ENCODE data around the gene VSTM4.

VSTM4 gene

GRCh38 chr10:48974510-48975156 lies 140.7 kb downstream of the VSTM4 start:
- no peak overlapping the region for H3K27ac ChIP-seq (replicated peaks)
- H3K4me3 ChIP-seq (replicated peaks; ENCODE audit: insufficient read depth, low read length), result no peak overlapping the region
- no peaks in the 10 kb centered on the region for H3K27me3 ChIP-seq (ENCODE audit: insufficient read depth, poor library complexity, severe bottlenecking)
- no peak for DNase-seq (ENCODE audit: low read depth in 1 of 2, low spot score in 1 of 2)
- TF ChIP-seq SPI1 (IDR thresholded peaks at IDR 0.05; ENCODE audit: borderline replicate concordance, low read depth), result no peak
- TF ChIP-seq, protein P1, sequence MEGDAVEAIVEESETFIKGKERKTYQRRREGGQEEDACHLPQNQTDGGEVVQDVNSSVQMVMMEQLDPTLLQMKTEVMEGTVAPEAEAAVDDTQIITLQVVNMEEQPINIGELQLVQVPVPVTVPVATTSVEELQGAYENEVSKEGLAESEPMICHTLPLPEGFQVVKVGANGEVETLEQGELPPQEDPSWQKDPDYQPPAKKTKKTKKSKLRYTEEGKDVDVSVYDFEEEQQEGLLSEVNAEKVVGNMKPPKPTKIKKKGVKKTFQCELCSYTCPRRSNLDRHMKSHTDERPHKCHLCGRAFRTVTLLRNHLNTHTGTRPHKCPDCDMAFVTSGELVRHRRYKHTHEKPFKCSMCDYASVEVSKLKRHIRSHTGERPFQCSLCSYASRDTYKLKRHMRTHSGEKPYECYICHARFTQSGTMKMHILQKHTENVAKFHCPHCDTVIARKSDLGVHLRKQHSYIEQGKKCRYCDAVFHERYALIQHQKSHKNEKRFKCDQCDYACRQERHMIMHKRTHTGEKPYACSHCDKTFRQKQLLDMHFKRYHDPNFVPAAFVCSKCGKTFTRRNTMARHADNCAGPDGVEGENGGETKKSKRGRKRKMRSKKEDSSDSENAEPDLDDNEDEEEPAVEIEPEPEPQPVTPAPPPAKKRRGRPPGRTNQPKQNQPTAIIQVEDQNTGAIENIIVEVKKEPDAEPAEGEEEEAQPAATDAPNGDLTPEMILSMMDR (IDR thresholded peaks at IDR 0.05; ENCODE audit: insufficient read depth, low read length), result no peak
- TF ChIP-seq, protein P2, sequence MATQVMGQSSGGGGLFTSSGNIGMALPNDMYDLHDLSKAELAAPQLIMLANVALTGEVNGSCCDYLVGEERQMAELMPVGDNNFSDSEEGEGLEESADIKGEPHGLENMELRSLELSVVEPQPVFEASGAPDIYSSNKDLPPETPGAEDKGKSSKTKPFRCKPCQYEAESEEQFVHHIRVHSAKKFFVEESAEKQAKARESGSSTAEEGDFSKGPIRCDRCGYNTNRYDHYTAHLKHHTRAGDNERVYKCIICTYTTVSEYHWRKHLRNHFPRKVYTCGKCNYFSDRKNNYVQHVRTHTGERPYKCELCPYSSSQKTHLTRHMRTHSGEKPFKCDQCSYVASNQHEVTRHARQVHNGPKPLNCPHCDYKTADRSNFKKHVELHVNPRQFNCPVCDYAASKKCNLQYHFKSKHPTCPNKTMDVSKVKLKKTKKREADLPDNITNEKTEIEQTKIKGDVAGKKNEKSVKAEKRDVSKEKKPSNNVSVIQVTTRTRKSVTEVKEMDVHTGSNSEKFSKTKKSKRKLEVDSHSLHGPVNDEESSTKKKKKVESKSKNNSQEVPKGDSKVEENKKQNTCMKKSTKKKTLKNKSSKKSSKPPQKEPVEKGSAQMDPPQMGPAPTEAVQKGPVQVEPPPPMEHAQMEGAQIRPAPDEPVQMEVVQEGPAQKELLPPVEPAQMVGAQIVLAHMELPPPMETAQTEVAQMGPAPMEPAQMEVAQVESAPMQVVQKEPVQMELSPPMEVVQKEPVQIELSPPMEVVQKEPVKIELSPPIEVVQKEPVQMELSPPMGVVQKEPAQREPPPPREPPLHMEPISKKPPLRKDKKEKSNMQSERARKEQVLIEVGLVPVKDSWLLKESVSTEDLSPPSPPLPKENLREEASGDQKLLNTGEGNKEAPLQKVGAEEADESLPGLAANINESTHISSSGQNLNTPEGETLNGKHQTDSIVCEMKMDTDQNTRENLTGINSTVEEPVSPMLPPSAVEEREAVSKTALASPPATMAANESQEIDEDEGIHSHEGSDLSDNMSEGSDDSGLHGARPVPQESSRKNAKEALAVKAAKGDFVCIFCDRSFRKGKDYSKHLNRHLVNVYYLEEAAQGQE (IDR thresholded peaks at IDR 0.05; ENCODE audit: insufficient replicate concordance, low read depth), result no peak
- TF ChIP-seq POLR2AphosphoS5 (IDR thresholded peaks at IDR 0.05; ENCODE audit: low read depth), result no peak
- no peak for TF ChIP-seq GABPA (IDR thresholded peaks at IDR 0.05; ENCODE audit: low read depth)

DNA sequence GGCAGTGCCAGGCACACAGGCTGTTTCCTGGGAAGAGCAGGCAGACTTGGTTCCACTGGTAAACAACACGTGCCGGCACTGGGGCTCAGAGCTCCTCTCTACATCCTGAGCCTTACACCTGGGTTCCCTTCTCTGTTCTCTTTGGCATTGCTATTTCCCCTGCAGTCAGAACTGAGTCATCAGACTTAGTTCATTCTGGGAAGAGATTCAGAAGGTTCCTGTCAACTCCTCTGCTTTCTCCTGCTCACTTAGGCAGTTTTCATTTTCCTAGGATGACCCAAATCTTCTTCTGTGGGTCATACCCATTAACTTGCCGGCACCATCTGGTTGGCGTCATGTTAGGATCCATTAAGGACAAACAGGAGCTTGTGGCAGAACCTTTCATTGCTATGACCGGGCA lies 142.3 kb downstream of the VSTM4 start:
- no peak for DNase-seq (ENCODE audit: low read depth in 1 of 2, low spot score in 1 of 2)
- no peak overlapping the region for H3K4me3 ChIP-seq (replicated peaks; ENCODE audit: insufficient read depth, low read length)
- no peaks in the 10 kb centered on the region for H3K27me3 ChIP-seq (ENCODE audit: insufficient read depth, poor library complexity, severe bottlenecking)
- H3K27ac ChIP-seq (replicated peaks), result no peak overlapping the region
- TF ChIP-seq SPI1 (IDR thresholded peaks at IDR 0.05; ENCODE audit: borderline replicate concordance, low read depth) (no peak), GABPA (IDR thresholded peaks at IDR 0.05; ENCODE audit: low read depth) (no peak), POLR2AphosphoS5 (IDR thresholded peaks at IDR 0.05; ENCODE audit: low read depth) (no peak)
- TF ChIP-seq, protein P1 (IDR thresholded peaks at IDR 0.05; ENCODE audit: insufficient read depth, low read length), result no peak
- TF ChIP-seq, protein P2 (IDR thresholded peaks at IDR 0.05; ENCODE audit: insufficient replicate concordance, low read depth), result no peak

DNA sequence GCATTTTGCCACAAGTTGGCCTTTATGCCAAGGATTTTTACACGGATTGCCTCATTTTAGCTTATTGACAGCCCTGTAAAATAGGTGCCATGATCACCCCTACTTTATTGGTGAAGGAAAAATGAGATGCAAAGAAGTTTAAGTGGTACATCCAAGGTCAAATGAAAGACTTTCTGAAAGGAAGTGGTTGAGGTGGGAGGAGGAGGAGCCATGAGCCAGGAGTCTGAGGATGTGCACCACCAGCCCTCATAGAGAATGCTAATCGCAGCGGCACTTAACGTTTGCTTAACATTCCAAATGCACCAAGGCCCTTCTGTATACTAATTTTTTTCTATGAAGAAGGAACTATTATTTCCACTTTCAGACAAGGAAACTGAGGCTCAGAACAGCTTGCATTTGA lies 144.7 kb downstream of the VSTM4 start:
- H3K27me3 ChIP-seq (ENCODE audit: insufficient read depth, poor library complexity, severe bottlenecking), result no peaks in the 10 kb centered on the region
- H3K27ac ChIP-seq (replicated peaks), result no peak overlapping the region
- TF ChIP-seq, protein P1 (IDR thresholded peaks at IDR 0.05; ENCODE audit: insufficient read depth, low read length), result no peak
- TF ChIP-seq SPI1 (IDR thresholded peaks at IDR 0.05; ENCODE audit: borderline replicate concordance, low read depth), result no peak
- no peak for TF ChIP-seq GABPA (IDR thresholded peaks at IDR 0.05; ENCODE audit: low read depth)
- TF ChIP-seq, protein P2 (IDR thresholded peaks at IDR 0.05; ENCODE audit: insufficient replicate concordance, low read depth), result no peak
- TF ChIP-seq POLR2AphosphoS5 (IDR thresholded peaks at IDR 0.05; ENCODE audit: low read depth), result no peak
- no peak for DNase-seq (ENCODE audit: low read depth in 1 of 2, low spot score in 1 of 2)
- H3K4me3 ChIP-seq (replicated peaks; ENCODE audit: insufficient read depth, low read length), result no peak overlapping the region

All from HL-60 (cell line).